Measurements from ENCODE around the gene GLCE.

GLCE gene

GRCh38 chr15:69146724-69147435, 13.6 kb upstream of the GLCE start:
- TF ChIP-seq ZFP3 (CRISPR knock-in tag; IDR thresholded peaks at IDR 0.05) (no peak), BACH2 (CRISPR knock-in tag; IDR thresholded peaks at IDR 0.05; ENCODE audit: borderline replicate concordance) (no peak)
- no peak for ATAC-seq

GRCh38 chr15:69148465-69148864, 12.0 kb upstream of the GLCE start:
- ATAC-seq: no peak
- TF ChIP-seq TSHZ2 (CRISPR knock-in tag; IDR thresholded peaks at IDR 0.05) (no peak), POU6F1 (CRISPR knock-in tag; IDR thresholded peaks at IDR 0.05; ENCODE audit: borderline replicate concordance, low read depth) (no peak), TOX (CRISPR knock-in tag; IDR thresholded peaks at IDR 0.05; ENCODE audit: borderline replicate concordance) (no peak), CSRNP3 (CRISPR knock-in tag; IDR thresholded peaks at IDR 0.05) (no peak), SNAI2 (CRISPR knock-in tag; IDR thresholded peaks at IDR 0.05) (no peak), ZFP30 (CRISPR knock-in tag; IDR thresholded peaks at IDR 0.05) (no peak), GLIS3 (CRISPR knock-in tag; IDR thresholded peaks at IDR 0.05) (no peak), ISL1 (CRISPR knock-in tag; IDR thresholded peaks at IDR 0.05) (no peak), ZNF8 (CRISPR knock-in tag; IDR thresholded peaks at IDR 0.05) (no peak)

- no peak for ATAC-seq
Measured at GRCh38 chr15:69149163-69149562, 11.3 kb upstream of the GLCE start.

More at GRCh38 chr15:69149163-69149562, 11.3 kb upstream of the GLCE start:
- no peak for TF ChIP-seq POU6F1 (CRISPR knock-in tag; IDR thresholded peaks at IDR 0.05; ENCODE audit: borderline replicate concordance, low read depth)
- TF ChIP-seq CSRNP3 (CRISPR knock-in tag; IDR thresholded peaks at IDR 0.05): no peak
- TF ChIP-seq SNAI2 (CRISPR knock-in tag; IDR thresholded peaks at IDR 0.05): no peak
- no peak for TF ChIP-seq RARB (CRISPR knock-in tag; IDR thresholded peaks at IDR 0.05)
- no peak for TF ChIP-seq ISL1 (CRISPR knock-in tag; IDR thresholded peaks at IDR 0.05)
- TF ChIP-seq PATZ1 (CRISPR knock-in tag; IDR thresholded peaks at IDR 0.05; ENCODE audit: borderline replicate concordance): no peak
- TF ChIP-seq ZFP30 (CRISPR knock-in tag; IDR thresholded peaks at IDR 0.05): no peak
- TF ChIP-seq ESRRG (CRISPR knock-in tag; IDR thresholded peaks at IDR 0.05): no peak
- no peak for TF ChIP-seq CSDC2 (CRISPR knock-in tag; IDR thresholded peaks at IDR 0.05)
- no peak for TF ChIP-seq GLIS3 (CRISPR knock-in tag; IDR thresholded peaks at IDR 0.05)
- TF ChIP-seq ZNF8 (CRISPR knock-in tag; IDR thresholded peaks at IDR 0.05): no peak
- TF ChIP-seq ZNF565 (CRISPR knock-in tag; conservative IDR thresholded peaks at IDR 0.05; ENCODE audit: low read depth): no peak
- TF ChIP-seq TSHZ2 (CRISPR knock-in tag; IDR thresholded peaks at IDR 0.05): no peak

All from SK-N-SH treated with all-trans-retinoic acid at 6 μM for 48 hours (cell line).